Activated CD4-positive, CD25-positive, alpha-beta regulatory T cell treated with anti-CD3 and anti-CD28 coated beads, Interleukin-2, amount 50 U/mL, for 72 hours (primary cell): ENCODE data around the gene CSF3R.
"Not testable (repeated sequence)": the region's sequence is repeated elsewhere in the genome, so short reads cannot be mapped to it uniquely, and the experiment has no call there.

Experiments used
- DNase-seq: peaks from one replicate; pipeline ENCODE4 v3.0.0; 2021

Gene CSF3R

GRCh38 chr1:36481091-36481490 is 1.6 kb downstream of the CSF3R start:
- DNase-seq = peak; percentile 0

DNA sequence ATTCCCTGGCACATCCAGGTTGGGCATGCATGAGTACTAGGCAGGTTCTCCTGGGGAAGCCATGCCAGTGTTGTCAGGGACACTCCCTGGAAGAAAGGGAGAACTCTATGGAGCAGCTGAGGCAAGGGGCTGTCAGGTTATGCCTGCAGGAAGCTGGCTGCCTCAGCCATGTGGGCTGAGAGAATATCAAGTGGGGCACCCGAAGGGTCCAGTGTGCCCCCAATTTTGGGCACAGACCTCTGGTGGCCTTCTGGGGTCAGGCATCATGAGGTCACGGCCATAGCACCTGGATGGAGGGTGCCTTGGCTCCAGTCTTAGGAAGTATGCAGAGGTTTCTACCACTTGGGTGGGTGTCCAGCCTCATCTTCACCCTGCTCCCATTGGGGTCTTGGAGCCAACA is 2.6 kb downstream of the CSF3R start:
- DNase-seq = no peak

DNA sequence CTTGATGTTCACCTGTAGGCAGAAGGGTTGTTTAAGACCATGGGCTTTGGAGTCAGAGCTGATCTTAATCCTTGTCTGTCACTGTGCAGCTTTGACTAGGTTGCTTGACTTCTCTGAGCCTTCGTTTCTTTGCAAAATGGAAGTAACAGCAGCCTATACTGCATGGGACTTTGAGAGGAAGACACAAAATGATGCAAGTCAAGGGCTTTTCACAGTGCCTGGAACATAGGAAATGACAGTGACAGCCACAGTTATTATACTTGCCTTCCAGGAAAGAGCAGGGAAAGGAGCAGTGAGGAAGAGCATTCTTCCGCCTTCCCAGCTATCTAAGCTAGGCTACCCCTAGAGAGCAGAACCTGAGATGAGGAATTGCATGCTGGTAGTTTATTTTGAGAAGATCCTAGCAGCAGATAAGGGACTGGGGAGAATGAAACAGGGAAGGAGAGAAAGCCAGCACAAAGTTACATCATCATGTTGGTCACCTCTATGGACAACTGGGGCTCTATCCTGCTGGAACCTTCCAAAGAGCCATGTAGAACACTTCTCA is 3.1 kb downstream of the CSF3R start:
- DNase-seq = no peak

- not testable (repeated sequence) for DNase-seq
Measured at GRCh38 chr1:36477615-36478014, 5.1 kb downstream of the CSF3R start.

GRCh38 chr1:36476945-36477344 is 5.8 kb downstream of the CSF3R start:
- no peak for DNase-seq

GRCh38 chr1:36475910-36476604 is 6.7 kb downstream of the CSF3R start:
- no peak for DNase-seq

GRCh38 chr1:36475341-36475740 is 7.4 kb downstream of the CSF3R start:
- DNase-seq = no peak

DNA sequence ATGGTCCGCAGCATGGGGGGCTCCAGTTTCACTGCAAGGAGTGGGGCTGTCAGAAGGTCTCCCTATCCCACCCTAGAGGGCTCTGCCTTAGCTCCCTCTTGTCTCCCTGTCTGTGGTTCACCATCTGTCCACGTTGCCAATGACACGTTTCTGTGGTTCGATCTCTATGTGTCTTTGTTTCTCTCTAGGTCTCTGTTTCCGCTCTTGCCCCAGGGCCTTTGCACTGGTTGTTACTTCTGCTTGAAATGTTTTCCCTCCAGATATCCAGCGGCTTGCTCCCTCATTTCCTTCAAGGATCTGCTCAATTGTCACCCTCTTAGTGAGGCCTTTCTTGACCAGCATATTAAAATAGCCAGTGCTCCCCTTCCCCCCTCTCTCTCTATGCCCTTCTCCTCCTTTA is 10.1 kb downstream of the CSF3R start:
- no peak for DNase-seq

DNA sequence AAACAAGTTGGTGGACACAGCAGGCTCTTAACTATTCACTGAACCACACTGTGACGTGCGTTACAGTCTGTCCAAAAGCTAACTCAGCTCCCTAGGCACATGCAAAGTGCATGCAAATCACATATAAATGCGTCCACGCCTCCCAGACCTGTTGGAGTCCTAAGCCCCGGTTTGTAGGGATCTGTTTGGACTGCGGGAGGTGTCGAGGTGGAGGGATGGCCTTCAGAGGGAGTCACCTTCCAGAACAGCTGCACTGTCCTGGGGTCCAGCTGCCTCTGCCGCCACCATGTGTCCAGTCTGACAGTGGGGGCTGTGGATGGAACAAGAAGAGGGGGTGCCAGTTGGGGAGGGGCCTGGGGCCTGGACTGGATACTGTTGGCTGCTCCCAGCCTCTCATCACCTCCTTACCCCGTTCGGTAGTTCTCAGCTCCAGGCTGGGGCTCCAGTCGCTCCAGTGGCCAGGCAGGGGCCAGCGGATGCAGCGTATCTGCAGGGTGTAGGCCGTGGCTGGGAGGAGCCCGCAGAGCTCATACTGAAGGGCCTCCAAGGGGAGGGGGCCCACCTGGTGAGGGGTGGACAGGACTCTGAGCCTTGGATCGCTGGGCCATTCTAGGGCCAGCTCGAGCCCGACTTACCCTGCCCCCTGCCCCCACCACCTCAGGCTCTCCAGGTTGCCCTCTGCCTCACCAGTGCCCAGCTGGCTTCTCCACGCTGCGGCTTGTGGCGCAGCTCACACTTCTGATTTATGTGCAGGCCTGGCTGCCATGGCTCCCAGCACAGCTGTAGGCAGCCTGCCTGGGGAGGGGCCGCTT is 10.7 kb downstream of the CSF3R start:
- DNase-seq = no peak

GRCh38 chr1:36469163-36469562 is 13.6 kb downstream of the CSF3R start:
- no peak for DNase-seq

- DNase-seq = no peak
Measured at GRCh38 chr1:36467700-36468455, 14.8 kb downstream of the CSF3R start.

DNA sequence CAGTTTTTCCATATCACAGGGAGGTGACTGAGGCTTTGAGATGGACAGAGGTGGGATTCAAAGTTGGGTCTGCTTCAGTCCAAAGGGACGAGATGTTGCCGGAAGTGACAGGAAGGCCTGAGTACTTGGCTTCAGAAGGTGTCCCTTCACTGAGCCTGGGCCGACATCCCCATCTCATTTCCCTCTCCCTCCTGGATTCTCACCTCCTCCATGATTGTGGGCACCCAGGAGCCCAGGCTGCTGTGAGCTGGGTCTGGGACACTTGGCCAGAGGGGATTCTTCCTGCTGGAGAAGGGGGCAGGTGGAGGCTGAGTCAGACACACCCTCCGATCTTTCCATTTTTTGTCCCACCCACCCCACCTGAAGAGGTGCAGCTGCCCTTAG is 15.7 kb downstream of the CSF3R start:
- DNase-seq = no peak

DNA sequence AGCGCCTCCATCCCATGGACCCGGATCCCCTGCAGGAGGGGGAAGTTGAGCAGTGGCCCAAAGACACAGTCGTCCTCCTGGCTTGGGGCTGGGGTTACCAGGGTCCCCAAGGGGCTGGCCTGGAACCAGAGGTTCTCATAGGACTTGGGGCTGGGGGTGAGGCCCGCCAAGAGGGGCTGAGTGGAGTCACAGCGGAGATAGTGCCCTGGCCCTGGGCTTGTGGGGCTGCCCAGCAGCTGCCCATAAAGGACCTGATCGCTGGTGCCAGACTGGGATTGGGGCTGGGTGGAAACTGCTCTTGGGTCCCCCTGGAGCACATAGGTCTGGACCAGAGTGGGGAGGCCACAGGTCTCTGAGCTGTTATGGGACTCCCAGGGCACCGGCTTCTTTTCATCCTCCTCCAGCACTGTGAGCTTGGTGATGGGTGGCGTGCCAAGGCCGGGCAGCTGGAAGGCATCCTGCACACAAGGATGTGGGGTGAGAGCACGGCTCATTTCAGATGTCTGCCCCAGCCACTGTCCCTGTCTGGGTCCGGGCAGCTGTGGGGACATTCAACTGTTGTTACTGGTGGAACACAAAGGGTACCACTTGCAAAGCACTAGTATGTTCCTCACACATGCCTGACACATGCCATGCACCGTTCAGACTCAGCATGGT is 16.2 kb downstream of the CSF3R start:
- no peak for DNase-seq

DNA sequence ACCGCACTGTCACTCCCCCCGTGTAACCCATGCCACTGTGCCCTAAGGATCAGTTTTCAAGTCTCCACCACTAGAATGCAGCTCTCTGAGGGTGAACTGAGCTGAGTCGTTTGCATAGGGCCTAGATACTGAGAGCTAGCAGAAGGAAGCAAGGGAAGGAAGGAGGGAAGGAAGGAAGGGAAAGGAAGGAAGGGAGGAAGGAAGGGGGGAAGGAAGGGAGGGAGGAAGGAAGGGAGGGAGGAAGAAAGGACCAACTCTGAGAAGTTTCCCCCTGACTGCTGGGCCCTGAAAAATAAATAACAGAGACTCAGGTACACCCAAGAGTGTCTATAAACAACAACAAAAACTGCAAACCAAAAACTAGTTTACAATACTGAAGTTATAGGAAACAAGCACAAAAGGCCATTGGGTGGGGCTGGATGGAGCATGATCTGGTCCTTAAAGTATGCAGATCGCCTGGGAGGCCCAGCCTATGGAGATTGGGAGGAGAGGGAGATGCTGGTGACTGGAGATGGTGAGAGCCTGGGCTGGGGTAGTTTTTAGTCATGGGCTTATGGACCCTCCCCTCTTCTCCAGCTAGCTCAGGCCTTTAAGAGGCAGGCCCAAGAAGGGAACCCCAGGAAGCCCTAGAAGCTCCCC is 16.9 kb downstream of the CSF3R start:
- DNase-seq = no peak

DNA sequence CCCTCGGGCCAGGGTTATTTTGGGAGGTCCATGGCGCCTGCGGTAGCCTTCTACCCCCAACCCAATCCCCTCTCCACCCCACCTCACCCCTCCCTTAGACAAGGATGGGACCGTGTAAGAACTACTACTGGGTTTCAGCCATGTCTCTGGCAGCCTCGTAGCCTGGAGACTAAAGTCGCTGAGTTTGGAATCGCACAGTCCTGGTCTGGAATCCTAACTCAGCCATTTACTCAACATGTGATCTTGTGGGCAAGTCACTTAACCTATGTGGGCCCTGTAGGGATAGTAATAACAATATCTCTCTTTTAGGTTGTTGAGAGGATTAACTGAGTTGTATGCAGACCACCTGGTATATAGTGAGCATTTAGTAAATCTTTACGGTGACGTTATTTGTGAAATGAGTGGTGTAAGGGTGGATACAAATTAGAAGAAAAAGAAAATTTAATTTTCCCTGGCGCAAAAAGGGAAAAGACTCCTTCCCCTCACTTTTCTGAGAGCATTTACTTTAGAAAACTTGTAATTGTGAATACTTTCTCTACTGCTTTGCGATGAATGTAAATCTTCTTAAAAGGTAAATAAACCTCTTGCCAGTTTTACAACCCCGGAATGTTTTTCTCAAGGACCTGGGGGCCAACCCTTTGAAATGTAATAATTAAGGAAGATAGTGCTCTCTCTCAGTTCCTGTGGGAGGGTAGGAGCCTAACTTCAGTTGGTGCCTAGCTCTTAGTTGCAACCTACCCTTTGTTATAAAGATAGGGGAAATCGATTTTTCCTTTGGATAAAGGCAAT is 17.9 kb downstream of the CSF3R start:
- DNase-seq = no peak

DNA sequence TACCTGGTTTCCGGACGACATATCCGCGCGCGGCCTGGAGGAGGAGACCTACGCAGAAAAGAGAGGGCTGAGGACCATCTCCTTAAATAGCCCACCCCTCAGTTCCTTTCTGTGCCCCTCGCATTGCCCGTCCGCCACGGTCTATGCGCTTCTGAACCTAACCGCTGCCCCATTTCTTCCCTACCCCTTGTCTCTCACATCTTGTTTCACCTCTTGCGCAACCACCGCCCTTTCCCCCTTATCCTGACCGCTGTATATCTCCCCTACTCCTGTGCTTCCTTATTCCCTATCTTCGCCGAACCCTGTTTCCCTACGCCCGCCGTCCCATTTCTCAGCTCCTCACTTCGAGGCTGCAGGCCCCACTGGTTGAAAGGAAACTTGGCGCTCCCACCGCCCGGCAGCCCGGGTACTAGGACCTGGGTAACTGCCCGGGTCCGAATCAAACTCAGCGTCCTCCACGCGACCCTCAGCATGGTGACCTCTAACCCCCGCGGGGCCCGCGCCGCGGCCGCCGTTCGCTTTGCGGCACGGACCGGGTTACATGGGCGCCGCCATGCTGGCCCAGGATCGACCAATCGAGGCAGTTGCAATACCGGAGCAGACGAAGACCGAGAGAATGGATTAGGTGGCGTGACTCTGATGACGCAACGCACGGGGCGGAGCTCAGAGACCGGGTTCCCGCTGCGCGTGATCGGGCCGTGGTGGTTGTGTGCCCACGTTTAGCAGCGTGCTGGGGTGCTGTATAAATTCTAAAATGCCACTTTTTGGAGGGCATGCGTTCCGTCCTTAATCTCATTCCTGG is 18.7 kb downstream of the CSF3R start, which contains the start of gene MRPS15:
MRPS15 (minus strand) TSS at position 582 of the 802 bp plus-strand sequence; CDS start at position 473, 109 bp downstream.
- DNase-seq = peak; percentile 95

DNA sequence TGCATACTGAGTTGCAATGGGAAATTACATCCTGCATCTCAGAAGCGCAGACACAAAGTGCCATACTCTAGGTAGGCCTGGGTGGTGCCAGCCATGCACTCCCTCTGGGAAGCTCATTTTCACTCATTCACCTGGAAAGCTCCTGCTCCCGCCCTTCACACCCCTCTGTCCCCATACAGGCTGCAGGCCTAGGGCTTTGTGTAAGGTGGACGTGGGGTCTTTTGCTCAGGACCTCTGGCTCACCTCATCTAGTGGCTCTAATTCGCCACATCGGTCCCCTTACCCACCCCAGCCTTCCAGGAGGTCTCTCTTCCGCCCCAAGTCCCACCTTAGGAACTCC is 19.3 kb downstream of the CSF3R start:
- DNase-seq = no peak

GRCh38 chr1:36458910-36459309 is 23.8 kb downstream of the CSF3R start:
- DNase-seq = no peak

GRCh38 chr1:36457691-36458090 is 25.0 kb downstream of the CSF3R start:
- no peak for DNase-seq

- DNase-seq = no peak
Measured at GRCh38 chr1:36456391-36456928, 26.3 kb downstream of the CSF3R start.
